Lower leg skin (tissue), 3 donors: ENCODE results near the gene DVL1.
A peak's percentile ranks its signal among the peaks of the same experiment; 100 is the strongest.

ENCODE experiments used
- POLR2A ChIP-seq, 2 donors: fragments of 450-650 bp; IDR thresholded peaks; one replicate each; pipeline ENCODE4 v1.6.1; 2016 to 2017; ENCODE audit warnings: antibody characterized with exemption in 2 of 2, mild to moderate bottlenecking in 1 of 2, moderate library complexity in 1 of 2
- TF ChIP-seq, protein P1 (sequence below), 3 donors: fragments of 450-650 bp; IDR thresholded peaks; one replicate each; pipeline ENCODE4 v1.5.1; 2016; ENCODE audit warnings: antibody characterized with exemption in 3 of 3, mild to moderate bottlenecking in 3 of 3, moderate library complexity in 2 of 3

DNA sequence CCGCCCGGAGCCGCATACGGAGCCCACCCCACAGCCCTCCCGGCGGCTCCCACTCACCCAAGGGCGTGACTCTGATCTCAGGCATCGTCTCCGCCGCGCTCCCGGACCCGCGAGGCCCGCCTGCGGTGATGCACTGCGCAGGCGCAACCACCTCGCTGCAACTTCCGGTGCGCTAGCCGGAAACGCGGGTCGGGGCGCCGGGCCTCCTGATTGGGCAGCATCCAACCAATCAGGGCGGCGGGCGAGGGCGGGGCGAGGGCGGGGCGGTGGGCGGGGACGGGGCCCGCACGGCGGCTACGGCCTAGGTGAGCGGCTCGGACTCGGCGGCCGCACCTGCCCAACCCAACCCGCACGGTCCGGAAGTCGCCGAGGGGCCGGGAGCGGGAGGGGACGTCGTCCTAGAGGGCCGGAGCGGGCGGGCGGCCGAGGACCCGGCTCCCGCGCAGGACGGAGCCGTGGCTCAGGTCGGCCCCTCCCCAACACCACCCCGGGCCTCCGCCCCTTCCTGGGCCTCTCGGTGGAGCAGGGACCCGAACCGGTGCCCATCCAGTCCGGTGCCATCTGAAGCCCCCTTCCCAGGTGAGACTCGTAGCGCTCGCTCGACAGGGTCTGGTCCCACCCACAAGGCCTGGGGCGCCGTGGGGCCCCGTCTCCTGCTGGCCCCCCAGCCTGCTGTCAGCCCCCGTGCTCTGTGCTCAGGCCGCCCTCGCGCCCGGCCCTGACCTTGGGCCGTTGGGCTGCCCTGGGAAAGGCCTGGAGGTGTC lies 24.5 kb downstream of the DVL1 start, which contains the start of the genes CPTP and INTS11:
- TF ChIP-seq, protein P1, sequence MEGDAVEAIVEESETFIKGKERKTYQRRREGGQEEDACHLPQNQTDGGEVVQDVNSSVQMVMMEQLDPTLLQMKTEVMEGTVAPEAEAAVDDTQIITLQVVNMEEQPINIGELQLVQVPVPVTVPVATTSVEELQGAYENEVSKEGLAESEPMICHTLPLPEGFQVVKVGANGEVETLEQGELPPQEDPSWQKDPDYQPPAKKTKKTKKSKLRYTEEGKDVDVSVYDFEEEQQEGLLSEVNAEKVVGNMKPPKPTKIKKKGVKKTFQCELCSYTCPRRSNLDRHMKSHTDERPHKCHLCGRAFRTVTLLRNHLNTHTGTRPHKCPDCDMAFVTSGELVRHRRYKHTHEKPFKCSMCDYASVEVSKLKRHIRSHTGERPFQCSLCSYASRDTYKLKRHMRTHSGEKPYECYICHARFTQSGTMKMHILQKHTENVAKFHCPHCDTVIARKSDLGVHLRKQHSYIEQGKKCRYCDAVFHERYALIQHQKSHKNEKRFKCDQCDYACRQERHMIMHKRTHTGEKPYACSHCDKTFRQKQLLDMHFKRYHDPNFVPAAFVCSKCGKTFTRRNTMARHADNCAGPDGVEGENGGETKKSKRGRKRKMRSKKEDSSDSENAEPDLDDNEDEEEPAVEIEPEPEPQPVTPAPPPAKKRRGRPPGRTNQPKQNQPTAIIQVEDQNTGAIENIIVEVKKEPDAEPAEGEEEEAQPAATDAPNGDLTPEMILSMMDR (IDR thresholded peaks at IDR 0.05): no peak
- peak in 1 of 2 donors; percentile 38 for TF ChIP-seq POLR2A (IDR thresholded peaks at IDR 0.05)
